Endodermal cell (in vitro differentiated cells): Measurements from ENCODE around the gene LRRC10B. TPM values are rescaled to one million over a fixed set of nuclear protein-coding genes. Genes with fewer than 3 reads are reported as not detected.

Source experiments
- DNase-seq: peaks from one replicate; pipeline ENCODE4 v3.0.0-alpha.2; 2017
- H3K27ac ChIP-seq: 2 replicates; pipeline ENCODE4 v1.5.1; 2013; ENCODE audit warnings: mild to moderate bottlenecking, low read depth, low read length, moderate library complexity
- H3K27me3 ChIP-seq: 2 replicates; pipeline ENCODE4 v1.6.1; 2013; ENCODE audit warnings: mild to moderate bottlenecking, low read length, moderate library complexity; ENCODE audit not compliant: insufficient read depth, control insufficient read depth, poor library complexity, severe bottlenecking
- H3K36me3 ChIP-seq: 2 replicates; pipeline ENCODE4 v1.7.0; 2013; ENCODE audit warnings: mild to moderate bottlenecking, low read length, moderate library complexity; ENCODE audit not compliant: control insufficient read depth, insufficient read depth
- H3K4me1 ChIP-seq: one replicate; pipeline ENCODE4 v1.7.0; 2013; ENCODE audit warnings: low read length; ENCODE audit not compliant: control insufficient read depth, insufficient read depth
- H3K4me3 ChIP-seq: 2 replicates; pipeline ENCODE4 v1.5.1; 2013; ENCODE audit warnings: mild to moderate bottlenecking, low read length, moderate library complexity
- H3K9ac ChIP-seq: 2 replicates; pipeline ENCODE4 v1.6.1; 2013; ENCODE audit warnings: mild to moderate bottlenecking, low read length, moderate library complexity; ENCODE audit not compliant: poor library complexity, severe bottlenecking; ENCODE audit errors: extremely low read depth
- H3K9me3 ChIP-seq: 2 replicates; pipeline ENCODE4 v1.6.1; 2013; ENCODE audit warnings: mild to moderate bottlenecking, low read length, moderate library complexity; ENCODE audit not compliant: control insufficient read depth
- H3K27ac Mint-ChIP-seq: 2 replicates; pipeline ENCODE4 v1.8.0; 2020; ENCODE audit warnings: mixed read lengths
- H3K27me3 Mint-ChIP-seq: 2 replicates; pipeline ENCODE4 v1.8.0; 2021; ENCODE audit warnings: mild to moderate bottlenecking, mixed read lengths; ENCODE audit not compliant: insufficient read depth
- H3K36me3 Mint-ChIP-seq: 2 replicates; pipeline ENCODE4 v1.8.0; 2020; ENCODE audit warnings: low read depth, mixed read lengths
- H3K4me1 Mint-ChIP-seq: 2 replicates; pipeline ENCODE4 v1.8.0; 2020; ENCODE audit warnings: mixed read lengths
- H3K4me3 Mint-ChIP-seq: 2 replicates; pipeline ENCODE4 v1.8.0; 2020; ENCODE audit warnings: mild to moderate bottlenecking, moderate library complexity, mixed read lengths
- H3K9me3 Mint-ChIP-seq: 2 replicates; pipeline ENCODE4 v1.8.0; 2020; ENCODE audit warnings: mild to moderate bottlenecking, mixed read lengths
- CTCF ChIP-seq: fragments of 200-600 bp; sonication (generic); conservative IDR thresholded peaks from 2 replicates; pipeline ENCODE4 v1.5.0; 2021; ENCODE audit warnings: antibody characterized with exemption, mild to moderate bottlenecking
- WGBS, 2 experiments: methylation state at CpG; one replicate each; pipeline versions ENCODE4 v1.1.5 to v1.1.7; 2013; ENCODE audit warnings: missing lambda C conversion rate in 2 of 2, mixed read lengths in 1 of 2; ENCODE audit not compliant: insufficient coverage in 1 of 2, insufficient read length in 1 of 2; 5-methylcytosine and 5-hydroxymethylcytosine counted together
- total RNA-seq, 2 donors: library from RNA; stranded (reverse); fragmentation: NEBNext Ultra II Directional in 1 of 2; extraction: Animal tissue kit (Norgen Biotek cat#: 25700) in 1 of 2; gene quantifications; 2 replicates in 1 of 2; 3 replicates in 1 of 2; pipeline ENCODE4 v1.2.1, GENCODE V29; 2021

LRRC10B gene
- total RNA-seq, 2 donors from 2014 or later: 0.11 to 0.69 TPM

DNA sequence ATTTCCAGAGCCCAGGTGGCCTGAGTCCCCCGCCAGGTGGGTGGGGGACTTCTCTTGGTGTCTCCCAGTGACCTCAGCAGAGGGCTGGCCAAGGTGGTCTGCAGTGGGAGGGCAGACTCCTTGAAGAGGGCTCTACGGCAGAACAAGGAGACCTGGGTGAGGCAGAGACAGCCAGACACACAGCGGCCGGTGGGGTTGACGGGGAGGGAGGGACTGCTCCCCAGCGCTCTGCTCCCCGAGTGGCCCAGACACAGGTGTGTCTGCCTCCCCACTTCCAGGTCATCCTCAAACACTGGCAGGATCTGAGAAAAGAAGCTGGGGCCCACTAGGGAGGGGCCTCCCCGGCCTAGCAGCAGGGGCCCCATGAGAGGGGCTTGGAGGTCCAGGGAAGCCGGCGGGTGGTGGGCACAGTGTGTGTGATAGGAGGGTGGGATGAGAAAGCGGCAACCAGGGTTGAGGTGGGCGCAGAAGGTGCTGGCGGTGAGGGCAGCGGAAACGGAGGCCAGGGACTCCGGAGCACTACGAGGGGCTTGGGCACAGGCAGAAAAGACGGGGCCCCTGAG, 42.2 kb downstream of the LRRC10B start:
- H3K4me3 ChIP-seq: no peak overlapping the region
- peaks cover 13% of the 10 kb centered on the region for H3K4me1 Mint-ChIP-seq
- H3K27me3 ChIP-seq: peaks cover 26% of the 10 kb centered on the region
- H3K9me3 Mint-ChIP-seq: no peaks in the 10 kb centered on the region
- H3K27me3 Mint-ChIP-seq: peaks cover 25% of the 10 kb centered on the region
- DNase-seq: no peak
- no peaks in the 10 kb centered on the region for H3K36me3 Mint-ChIP-seq
- no peak overlapping the region for H3K27ac Mint-ChIP-seq
- 89 to 100% methylated on average over 6 to 18 of the region's 18 CpGs for WGBS, 2 experiments
- TF ChIP-seq CTCF: no peak
- no peak overlapping the region for H3K27ac ChIP-seq
- no peaks in the 10 kb centered on the region for H3K36me3 ChIP-seq
- H3K4me3 Mint-ChIP-seq: no peak overlapping the region
- H3K4me1 ChIP-seq: no peaks in the 10 kb centered on the region
- H3K9me3 ChIP-seq: no peaks in the 10 kb centered on the region
- no peak overlapping the region for H3K9ac ChIP-seq

GRCh38 chr11:61551634-61552033, 43.1 kb downstream of the LRRC10B start:
- WGBS, 2 experiments: 85 to 86% methylated on average over 7 to 12 of the region's 12 CpGs
- Mint-ChIP-seq H3K36me3 (no peaks in the 10 kb centered on the region), H3K4me1 (peaks cover 15% of the 10 kb centered on the region), H3K27me3 (peaks cover 34% of the 10 kb centered on the region), H3K9me3 (no peaks in the 10 kb centered on the region), H3K27ac (no peak overlapping the region), H3K4me3 (no peak overlapping the region)
- no peaks in the 10 kb centered on the region for H3K4me1 ChIP-seq
- no peak for DNase-seq
- no peak overlapping the region for H3K4me3 ChIP-seq
- no peak overlapping the region for H3K27ac ChIP-seq
- H3K9me3 ChIP-seq: no peaks in the 10 kb centered on the region
- no peak for TF ChIP-seq CTCF
- peaks cover 35% of the 10 kb centered on the region for H3K27me3 ChIP-seq
- no peak overlapping the region for H3K9ac ChIP-seq
- H3K36me3 ChIP-seq: no peaks in the 10 kb centered on the region

GRCh38 chr11:61552108-61552635, 43.6 kb downstream of the LRRC10B start:
- Mint-ChIP-seq H3K9me3 (no peaks in the 10 kb centered on the region), H3K27ac (no peak overlapping the region), H3K27me3 (peaks cover 38% of the 10 kb centered on the region), H3K4me3 (no peak overlapping the region), H3K4me1 (peaks cover 15% of the 10 kb centered on the region), H3K36me3 (no peaks in the 10 kb centered on the region)
- H3K4me1 ChIP-seq: no peaks in the 10 kb centered on the region
- H3K9me3 ChIP-seq: no peaks in the 10 kb centered on the region
- H3K27ac ChIP-seq: no peak overlapping the region
- TF ChIP-seq CTCF: no peak
- WGBS, 2 experiments: 72 to 89% methylated on average over 4 to 13 of the region's 13 CpGs
- no peaks in the 10 kb centered on the region for H3K36me3 ChIP-seq
- DNase-seq: no peak
- H3K27me3 ChIP-seq: peaks cover 40% of the 10 kb centered on the region
- no peak overlapping the region for H3K4me3 ChIP-seq
- no peak overlapping the region for H3K9ac ChIP-seq
